Fibroblast of skin of left biceps (primary cell): ENCODE data around the gene PCYT1B.
"Not testable (repeated sequence)": the region's sequence is repeated elsewhere in the genome, so short reads cannot be mapped to it uniquely, and the experiment has no call there.

Experiments
- DNase-seq, 2 experiments: peaks; one replicate each; pipeline ENCODE4 v3.0.0-alpha.2; 2013; ENCODE audit warnings: low read depth in 2 of 2

Gene PCYT1B

DNA sequence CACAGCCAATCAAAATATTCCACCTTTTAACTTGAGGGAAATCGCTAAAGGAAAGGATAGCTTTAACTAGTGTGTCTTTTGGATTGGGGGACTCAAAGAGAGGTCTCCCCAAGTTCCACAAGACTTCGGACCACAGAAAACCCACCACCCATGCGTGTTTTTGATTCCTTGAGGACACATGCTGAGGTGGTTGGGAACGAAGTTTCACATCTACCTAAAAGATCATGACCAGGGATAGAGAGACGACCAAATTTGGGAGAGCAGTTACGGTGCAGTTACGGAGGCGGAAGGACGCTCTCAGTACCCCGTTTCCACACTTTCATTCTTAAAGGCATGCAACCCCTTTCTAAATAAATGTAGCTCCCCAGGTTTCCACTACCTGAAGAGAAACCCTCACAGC is 1.1 kb downstream of the PCYT1B start:
- DNase-seq: no peak

DNA sequence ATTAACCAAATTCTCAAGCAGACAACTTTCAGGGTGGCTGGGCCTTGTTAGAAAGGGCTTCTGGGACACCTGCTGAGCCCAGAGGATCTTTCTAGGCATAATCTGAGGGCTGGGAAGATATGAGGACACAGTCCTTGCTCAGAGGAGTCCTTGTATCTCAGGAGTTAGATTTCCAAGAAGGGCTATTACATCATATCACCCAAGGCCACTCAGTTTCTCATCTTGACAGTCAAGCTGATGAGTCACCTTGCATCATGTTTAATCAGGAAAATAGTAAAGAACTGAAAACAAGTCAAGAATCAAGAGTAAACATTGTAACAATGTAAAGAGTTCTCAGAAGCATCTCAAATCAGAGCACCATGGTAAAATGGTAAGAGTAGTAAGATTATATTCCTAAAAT is 4.0 kb downstream of the PCYT1B start:
- DNase-seq: no peak

DNA sequence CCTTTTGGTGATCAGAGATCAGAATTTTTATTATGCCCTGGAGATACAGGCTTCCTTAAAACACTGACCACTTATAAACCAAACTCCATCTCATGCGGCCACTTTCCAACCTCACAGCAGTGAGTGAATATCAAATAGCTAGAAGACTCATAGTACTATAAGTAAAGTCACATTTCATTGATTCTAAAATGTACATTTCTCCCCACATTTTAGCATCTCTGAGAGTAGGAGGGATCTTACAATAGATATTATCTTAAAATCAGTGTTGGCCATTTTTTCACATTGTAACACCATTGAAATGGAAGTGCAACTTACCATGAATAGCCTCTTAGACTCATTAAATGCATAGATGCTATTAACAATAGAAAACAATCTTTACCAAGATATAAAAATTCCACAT is 17.4 kb downstream of the PCYT1B start:
- DNase-seq: no peak

DNA sequence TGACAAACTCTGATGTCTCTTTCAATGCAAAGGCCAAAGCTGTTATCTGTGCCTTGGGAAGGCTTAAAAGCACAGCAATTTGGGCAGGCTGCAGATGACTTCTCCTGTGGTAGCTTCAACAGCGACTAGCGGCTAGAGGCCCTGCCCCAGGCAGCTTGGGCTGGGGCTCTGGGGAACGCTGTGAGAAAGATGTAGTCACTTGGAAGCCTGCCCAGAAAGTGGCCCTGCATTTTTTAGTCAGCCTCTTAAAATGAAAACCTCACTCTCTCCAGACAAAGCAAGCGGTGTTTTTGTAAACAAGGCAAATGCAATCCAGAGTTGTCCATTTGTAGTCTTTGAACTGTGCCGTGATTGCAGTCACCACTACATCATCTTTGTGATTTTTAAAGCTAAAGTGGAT is 27.5 kb downstream of the PCYT1B start:
- peak; percentile 2 to 9 for DNase-seq

DNA sequence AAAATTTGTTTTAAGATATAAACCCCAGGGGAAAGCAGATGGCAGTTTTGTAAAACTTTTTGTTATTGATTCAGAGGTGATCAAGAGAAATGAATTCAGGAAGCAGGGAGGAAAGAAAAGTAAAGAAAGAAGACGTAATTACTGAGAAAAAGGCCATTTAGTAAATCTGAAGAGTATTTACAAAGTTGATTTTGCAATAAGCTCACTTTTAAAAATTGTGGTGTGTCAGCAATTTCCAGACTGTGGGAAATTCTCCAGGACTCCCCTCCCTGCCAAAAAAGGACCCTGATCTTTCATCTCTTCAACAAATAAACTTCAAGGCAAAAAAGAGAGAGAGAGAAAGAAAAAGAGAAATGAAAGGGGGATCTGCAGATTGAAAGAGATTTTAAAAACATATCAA is 36.6 kb downstream of the PCYT1B start:
- DNase-seq: no peak

DNA sequence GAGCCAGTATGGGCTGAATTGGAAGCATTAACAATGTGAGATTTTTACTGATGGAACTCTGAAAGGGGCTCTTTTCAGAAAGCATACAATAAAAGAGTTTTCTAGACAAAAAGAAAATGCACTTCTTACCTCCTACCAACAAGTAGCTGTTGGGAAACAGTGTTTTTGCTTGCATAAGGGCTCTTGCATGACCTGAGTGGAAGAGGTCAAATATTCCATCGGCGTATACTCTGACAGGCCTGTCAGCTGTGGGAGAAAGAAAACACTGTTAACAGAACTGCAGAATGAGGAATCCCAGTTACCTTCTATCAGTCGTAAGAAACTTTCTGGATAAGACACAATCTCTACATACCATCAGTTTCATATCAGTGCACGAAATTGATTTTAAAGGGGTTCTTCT is 39.5 kb downstream of the PCYT1B start:
- DNase-seq: no peak

DNA sequence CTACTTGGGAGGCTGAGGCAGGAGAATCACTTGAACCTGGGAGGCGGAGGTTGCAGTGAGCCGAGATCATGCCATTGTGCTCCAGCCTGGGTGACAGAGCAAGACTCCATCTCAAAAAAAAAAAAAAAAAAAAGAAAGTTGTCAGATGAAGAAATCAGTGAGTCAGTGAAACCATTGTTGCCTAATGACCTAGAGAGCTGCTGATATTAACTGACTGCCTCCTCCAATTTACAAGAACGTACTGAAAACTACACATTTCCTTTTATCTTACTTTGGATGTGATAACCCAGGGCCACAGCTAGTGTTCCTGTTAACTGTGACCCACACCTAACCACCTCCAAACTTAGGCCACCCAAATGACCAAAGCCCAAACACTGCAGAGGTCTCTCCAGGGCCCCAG is 41.2 kb downstream of the PCYT1B start:
- not testable (repeated sequence) for DNase-seq

DNA sequence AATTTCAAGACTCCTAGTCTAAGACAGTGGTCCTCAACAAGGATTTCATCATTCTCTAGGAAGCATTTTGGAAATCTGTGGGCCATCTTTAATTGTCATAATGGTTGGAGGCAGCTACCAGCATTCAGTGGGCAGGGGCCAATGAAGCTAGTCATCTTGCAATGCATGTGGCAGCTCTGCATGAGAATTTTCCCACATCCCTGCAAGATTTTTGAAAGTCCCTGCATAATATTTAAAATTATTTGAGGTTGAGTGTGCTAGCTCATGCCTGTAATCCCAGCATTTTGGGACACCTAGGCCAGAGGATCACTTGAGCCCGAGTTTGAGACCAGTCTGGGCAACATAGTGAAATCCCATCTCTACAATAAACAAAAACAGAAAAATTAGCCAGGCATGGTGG is 44.0 kb downstream of the PCYT1B start:
- no peak for DNase-seq

DNA sequence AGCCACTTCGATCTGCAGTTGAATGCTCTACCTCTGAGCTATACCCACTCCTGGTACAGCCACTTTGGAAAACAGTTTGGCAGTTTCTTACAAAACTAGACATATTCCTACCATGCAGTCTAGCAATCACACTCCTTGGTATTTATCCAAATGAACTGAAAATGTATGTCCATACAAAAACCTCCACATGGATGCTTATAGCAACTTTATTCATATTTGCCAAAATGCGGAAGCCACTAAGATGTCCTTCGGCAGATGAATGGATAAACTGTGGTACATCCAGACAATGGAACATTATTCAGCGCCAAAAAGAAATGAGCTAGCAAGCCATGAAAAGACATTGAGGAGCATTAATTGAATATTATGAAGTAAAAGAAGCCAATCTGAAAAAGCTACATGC is 45.3 kb downstream of the PCYT1B start:
- DNase-seq: no peak

DNA sequence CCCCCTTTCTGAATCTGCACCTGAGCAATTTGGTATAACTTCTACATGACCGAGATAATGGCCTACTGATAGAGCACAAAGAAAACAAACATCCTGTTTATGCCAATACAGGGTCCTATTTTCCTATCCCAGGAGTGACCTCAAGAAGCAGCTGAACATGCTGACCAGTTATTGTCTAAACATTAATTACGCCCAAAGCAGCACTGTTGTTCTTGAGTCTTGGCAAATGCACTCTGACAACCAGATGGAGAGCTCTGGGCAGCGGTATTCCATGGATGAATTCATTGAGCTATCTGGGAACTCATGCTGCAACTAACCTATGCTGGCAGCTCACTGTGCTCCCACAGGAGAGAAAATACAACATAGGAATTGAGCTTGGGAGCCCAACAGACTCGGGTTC is 52.6 kb downstream of the PCYT1B start:
- DNase-seq: no peak

DNA sequence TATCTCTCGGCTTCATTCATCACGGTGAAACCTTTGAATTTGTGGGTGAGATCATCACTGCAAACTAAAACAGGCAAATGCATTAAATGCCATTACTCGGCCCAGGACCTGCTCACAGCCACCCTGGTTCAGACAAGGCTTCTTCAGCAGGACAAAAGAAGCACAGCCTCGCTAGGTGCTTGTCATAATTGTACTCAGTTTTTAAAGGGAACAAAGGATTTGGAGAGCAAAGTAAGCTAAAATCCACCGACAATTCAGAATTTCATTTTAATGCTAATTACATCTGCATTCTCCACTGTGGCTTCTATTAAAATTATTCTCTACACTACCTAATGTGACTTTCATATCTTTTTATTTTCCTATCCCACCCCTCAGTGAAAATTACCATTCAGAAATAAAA is 57.0 kb downstream of the PCYT1B start:
- DNase-seq: no peak

DNA sequence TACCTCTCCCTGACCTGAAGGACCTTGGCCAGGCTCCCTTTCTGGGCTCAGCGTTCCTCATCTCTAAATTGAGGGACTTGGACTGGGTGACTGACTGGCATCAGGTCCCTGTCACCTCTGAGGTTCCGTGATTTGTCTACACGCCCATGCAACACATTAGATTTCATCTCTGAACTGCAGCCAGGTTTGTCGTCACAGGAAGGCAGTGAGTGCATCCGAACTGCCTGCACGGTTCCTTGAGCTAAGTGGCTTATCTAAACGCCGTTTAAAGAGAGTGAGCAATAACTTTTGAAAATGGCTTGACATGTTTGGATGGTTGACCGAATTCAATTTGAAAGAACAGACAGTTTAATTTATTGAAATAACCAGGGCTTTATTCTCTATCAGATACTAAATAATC is 70.1 kb downstream of the PCYT1B start:
- no peak for DNase-seq

DNA sequence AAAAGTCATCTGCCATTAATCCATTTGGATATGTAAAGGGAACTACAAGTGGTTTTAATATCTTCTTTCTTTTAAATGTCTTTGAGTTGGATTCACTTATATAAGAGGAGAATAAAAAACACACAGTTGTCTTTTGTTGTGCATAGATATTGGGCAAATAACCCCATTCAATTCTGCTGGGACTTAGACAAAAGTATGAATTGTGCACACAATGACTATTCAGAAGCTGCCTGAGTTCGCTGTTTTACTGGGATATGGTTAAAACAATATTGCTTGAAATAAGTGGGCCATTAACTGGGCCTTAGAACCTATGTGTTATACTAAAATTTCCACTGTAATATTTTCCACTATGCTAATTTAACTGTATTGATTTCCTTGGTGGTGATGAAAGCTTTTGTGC is 71.7 kb downstream of the PCYT1B start:
- no peak for DNase-seq

DNA sequence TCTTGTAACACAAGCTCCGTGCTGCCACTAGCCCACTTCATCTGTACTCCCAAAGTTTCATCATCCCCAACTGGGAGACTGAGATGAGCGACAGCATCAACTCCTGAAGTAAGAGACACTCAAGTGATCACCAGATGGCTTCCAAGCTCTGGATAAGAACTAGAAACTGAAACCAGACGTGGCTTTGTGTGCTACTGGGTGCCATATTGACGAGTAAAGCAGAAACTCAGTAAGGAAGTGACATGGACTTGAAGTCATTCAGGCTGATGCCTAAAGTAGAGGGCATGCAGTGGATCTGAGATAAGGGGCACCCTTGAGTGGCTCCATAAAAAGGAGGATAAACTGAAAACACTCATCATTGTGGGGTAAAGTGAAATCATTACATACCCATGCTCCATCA is 72.4 kb downstream of the PCYT1B start:
- no peak for DNase-seq

DNA sequence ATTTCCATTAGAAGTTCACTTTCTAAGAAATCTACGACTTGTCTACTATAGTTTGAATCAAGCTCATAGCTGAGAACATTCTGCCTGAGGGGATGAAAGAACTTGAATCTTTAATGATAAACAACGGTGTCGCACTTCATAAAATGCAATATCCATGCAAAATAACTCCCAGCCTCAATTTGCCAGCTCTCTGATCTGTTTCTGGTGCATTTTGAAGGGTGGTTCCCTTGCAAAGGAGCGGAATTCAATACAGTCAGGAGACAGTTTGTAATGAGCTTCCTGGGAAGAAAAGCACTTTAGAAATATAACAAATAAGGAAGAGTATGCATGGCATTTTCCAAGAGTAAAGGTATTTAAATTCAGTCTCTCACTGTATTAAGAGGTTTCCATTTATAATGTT is 80.0 kb downstream of the PCYT1B start:
- DNase-seq: no peak

DNA sequence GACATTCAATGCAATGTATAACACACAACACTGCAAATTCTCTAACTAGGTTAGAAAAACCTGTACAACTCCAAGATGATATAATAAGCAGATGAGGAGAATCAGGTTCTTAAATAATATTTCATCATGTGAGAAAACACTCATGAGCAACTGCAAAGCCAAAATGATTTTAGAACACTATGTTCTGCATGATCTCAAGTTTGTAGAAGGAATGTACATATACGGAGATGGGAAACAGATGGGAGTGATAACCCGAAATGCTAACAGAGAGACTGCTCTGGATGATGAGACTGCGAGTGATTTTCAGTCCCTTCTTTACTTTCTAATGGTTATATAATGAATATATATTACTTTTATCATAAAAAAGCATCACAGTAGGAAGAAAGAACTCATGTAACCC is 80.9 kb downstream of the PCYT1B start:
- DNase-seq: no peak

DNA sequence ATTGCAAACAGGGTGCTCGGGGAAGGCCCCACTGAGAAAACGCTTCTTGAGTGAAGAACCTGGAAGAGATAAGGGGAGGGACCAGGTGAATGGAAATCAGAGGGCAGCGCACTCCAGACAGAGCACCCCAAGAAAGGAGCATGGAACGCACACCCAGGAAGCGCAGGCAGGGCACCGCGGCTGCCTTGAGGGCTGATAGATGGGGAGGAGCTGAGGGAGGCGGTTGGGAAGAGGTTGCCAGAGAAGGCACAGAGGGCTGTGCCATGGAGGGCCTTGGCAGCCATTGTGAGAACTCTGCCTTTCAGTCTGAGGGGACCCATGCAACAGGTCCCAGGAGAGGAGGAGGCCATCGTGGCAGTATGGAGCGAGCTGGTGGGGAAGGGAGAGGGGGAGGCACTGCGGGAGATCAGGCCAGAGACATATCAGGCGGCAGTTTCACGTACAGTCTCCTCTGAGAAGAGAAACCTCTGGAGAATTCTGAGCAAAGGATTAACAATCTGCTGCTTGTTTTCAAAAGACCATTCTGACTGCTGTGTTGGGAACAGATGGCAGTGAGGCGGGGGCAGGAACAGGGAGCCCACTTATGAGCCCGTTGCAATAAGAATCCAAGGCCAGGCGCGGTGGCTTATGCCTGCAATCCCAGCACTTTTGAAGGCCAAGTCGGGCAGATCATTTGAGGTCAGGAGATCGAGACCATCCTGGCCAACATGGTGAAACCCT is 83.7 kb downstream of the PCYT1B start:
- no peak for DNase-seq

DNA sequence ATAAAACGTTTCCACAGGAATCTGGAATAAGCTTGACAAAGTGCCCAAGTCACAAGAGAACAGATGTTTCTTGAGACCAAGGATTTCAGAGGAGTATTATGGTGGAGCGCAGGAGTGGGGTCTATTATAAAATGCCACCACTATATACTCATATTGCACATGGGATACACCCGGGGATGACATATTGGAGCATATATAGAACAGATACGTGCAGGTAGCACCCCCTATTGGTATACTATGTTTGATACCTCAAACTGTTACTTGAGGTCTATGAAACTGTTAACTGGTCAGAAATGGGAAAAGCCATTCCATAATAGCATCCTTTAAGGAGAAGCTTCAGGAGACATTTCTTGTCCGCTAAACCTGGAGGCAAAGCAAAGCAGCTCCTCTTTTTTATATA is 86.0 kb downstream of the PCYT1B start:
- DNase-seq: no peak

DNA sequence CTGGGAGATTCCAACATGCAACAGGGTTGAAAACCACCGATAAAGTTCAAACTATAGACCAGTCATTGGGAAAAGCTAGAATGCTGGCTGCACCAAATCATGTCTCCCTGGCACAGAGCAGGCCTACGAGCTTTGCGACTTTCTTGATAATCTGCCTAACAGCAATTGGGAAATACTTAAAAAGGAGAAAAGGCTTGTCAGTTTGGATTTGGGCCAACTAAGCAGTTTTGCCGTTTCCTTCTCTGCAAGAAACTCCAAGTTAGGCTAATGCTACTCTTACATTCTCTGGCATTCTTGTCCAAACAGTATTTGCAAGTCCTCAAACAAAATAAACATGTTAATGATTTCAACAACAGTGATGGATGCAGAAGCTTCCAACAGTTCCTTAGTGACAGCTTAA is 94.1 kb downstream of the PCYT1B start:
- no peak for DNase-seq

DNA sequence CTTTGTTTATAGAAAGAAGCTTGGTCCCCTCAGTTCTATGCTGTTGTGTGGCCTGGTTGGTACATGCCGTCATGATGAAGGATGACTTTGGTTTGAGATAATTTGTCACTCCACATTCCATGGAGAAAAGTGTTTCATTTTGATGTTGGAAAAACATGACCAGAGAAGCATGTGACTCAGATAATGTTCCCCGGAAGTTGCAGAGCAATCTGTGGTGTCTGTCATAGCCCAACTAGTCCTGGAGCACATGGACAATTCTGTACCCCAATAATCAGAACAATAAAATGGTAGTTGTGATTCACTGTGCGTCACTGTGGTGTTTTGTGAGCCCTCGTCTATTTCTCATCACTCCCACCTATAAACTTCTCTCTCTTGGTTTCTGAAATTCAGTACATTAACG is 97.0 kb downstream of the PCYT1B start:
- DNase-seq: no peak

DNA sequence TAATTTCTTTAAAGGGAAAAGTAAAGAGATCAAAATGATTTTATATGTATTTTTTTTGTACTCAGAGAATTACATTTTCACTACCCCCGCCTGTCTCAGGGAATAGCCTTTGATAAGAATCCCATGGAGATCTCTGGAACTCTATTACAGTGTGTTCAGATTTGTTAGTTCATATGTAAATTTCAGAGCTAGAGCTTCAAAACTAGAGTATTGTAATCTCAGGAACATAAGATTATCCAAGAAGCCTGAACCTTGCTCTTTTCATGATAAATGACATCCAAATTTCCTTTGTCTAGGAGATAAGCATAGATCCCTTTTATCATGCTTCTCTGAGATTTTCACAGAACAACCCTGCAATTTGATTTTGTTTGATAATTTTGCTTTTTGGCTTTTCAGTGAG is 99.2 kb downstream of the PCYT1B start:
- DNase-seq: no peak

DNA sequence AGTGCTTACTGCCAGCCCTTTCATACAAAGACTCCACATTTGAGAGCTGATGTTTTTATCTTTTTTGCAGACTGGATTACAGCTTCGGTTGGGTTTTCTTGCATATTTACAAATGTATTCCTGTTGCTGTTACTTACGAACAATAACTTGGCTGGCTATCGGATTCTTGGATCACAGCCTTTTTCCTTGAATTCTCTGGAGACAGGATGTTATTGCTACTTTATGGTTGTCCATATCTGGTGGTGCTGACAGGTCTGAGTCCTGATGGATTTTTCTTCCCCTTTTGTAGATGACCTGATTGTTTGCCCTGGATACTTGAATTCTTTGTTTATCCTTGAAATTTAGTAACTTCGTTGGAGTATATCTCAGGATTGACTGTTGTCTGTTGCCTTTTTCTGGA is 104.4 kb downstream of the PCYT1B start:
- DNase-seq: no peak

DNA sequence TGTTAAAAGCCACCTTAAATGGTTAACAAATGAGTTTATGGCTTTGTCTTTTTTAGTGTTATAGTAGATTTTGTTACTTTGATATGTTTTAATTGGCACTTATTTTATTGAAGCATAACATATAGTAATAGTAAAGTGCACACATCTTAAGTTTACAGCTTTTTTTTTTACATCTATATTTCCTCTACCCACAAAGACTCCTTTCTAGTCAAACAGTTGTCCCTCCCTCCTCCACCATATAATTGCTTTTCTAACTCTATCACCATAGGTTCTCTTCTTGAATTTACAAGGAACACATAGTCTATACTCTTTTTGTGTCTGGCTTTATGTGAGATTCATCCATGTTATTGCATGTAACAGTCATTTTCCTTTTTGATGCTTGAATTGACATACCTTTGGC is 110.6 kb downstream of the PCYT1B start:
- no peak for DNase-seq

DNA sequence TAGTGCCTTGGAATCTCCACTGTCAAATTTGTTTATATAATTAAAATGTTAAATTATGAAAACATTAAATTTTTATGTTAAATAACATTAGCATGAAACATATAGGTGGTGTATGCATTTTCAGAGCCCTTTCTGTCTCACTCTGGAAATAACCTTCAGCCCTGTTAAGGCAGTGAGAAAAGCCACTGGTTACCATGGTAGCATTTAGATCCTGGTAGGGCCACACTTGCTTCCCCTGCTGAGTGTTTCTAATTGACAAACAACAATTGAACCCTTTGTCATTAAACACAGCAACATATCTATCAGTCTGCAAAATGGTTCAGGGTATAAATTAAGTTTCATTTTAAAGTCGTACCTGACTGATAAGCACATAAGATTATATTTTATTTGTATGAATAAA is 118.5 kb downstream of the PCYT1B start:
- DNase-seq: no peak

DNA sequence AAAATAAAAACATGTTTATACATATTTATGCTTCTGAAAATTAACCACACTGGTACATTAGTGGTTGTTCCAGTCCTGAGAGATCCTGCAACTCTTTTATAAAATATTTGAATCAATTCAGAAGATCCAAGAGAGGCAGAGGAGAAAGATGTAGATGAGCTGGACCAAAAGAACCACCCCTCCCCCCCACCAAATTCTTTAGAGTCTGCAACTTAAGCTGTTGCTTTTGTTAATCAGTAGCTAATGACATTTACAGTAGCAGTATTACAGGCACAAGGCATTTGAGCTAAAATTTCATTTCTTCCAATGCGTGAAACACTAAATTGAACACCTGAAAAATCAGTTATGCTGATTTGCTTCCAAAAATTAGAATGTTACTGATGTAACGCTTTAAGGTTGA is 120.5 kb downstream of the PCYT1B start:
- no peak for DNase-seq
